Memory B cell (primary cell): ENCODE results near the gene PTGIS.

Experiments used
- ATAC-seq: fragments of 150-1000 bp; cut with Tn5 transposase; 2 replicates; pipeline ENCODE4 v1.10.0; 2021; ENCODE audit warnings: low read depth, mild to moderate bottlenecking, moderate library complexity
- DNase-seq, 2 donors: peaks; one replicate each; pipeline ENCODE4 v3.0.0; 2022; ENCODE audit warnings: low spot score in 2 of 2
- H3K27ac Mint-ChIP-seq: one replicate; pipeline ENCODE4 v1.8.0; 2022; ENCODE audit warnings: mild to moderate bottlenecking, moderate library complexity, mixed read lengths
- H3K27me3 Mint-ChIP-seq: one replicate; pipeline ENCODE4 v1.8.0; 2022; ENCODE audit warnings: mixed read lengths
- H3K36me3 Mint-ChIP-seq: one replicate; pipeline ENCODE4 v1.8.0; 2022; ENCODE audit warnings: mild to moderate bottlenecking, mixed read lengths
- H3K4me1 Mint-ChIP-seq: one replicate; pipeline ENCODE4 v1.8.0; 2022; ENCODE audit warnings: mixed read lengths
- H3K4me3 Mint-ChIP-seq: one replicate; pipeline ENCODE4 v1.8.0; 2022; ENCODE audit warnings: mild to moderate bottlenecking, moderate library complexity, mixed read lengths
- H3K9me3 Mint-ChIP-seq: one replicate; pipeline ENCODE4 v1.8.0; 2022; ENCODE audit warnings: mixed read lengths

PTGIS gene

DNA sequence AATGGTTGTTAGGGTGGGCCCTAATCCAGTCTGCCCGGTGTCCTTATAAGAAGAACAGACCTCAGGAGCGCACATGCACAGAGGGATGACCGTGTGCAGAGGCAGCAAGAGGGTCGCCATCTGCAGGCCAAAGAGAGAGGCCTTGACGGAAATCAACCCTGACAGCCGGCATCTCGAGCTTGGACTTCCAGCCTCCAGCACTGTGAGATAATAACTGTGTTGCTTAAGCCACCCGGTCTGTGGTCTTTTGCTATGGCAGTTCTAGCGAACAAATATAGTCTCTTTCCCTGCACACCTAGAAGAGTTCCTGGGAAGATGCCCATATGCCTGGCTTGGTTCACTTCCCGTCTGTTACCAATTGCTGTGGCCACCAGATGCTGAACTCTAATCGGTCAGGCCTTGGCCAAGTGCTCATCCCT is 35.3 kb upstream of the PTGIS start:
- Mint-ChIP-seq H3K4me3 (no peak overlapping the region), H3K4me1 (no peaks in the 10 kb centered on the region), H3K27ac (no peak overlapping the region), H3K27me3 (peaks cover 11% of the 10 kb centered on the region), H3K36me3 (no peaks in the 10 kb centered on the region), H3K9me3 (no peaks in the 10 kb centered on the region)
- ATAC-seq (no peak), DNase-seq (no peak)

DNA sequence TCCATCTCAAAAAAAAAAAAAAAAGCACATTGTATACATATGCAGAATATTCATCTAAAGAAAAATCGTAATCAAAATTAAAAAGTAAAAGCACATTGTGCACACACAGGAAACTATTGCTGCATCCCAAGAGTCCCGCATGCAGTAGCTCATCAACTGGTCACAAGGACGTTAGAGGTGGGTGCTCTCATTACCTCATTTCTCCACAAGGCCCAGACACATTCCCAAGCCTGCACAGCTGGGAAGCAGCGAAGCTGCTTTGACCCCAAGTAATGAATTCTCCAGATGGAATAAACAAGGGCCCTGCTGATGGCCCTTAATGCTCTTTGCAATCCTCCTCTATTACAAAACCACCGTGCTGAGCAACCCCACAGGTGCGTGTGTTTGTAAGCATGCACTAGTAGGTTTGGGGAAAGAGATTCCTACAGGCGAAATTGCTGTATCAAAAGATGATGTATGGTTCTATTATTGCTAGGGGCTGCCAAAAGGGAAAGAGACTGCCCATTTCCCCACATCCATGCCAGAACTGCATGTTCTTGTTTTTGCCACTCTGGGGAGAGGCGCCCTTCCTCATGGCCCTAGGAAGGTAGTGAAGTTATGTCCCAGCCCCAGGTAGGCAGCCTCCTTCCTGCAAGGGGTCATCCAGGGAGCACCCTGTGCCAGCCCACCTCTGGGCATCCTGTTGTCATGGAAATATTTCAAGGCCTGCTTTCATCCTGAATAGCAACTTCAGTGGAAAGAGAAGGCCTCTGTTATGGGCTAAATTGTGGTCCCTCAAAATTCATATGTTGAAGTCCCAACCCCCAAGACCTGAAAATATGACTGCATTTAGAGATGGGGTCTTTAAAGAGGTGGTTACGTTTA is 34.6 kb upstream of the PTGIS start:
- H3K27me3 Mint-ChIP-seq = peaks cover 7% of the 10 kb centered on the region
- H3K4me3 Mint-ChIP-seq = no peak overlapping the region
- H3K4me1 Mint-ChIP-seq = no peaks in the 10 kb centered on the region
- H3K9me3 Mint-ChIP-seq = no peaks in the 10 kb centered on the region
- no peak overlapping the region for H3K27ac Mint-ChIP-seq
- no peaks in the 10 kb centered on the region for H3K36me3 Mint-ChIP-seq
- DNase-seq (no peak), ATAC-seq (no peak)

DNA sequence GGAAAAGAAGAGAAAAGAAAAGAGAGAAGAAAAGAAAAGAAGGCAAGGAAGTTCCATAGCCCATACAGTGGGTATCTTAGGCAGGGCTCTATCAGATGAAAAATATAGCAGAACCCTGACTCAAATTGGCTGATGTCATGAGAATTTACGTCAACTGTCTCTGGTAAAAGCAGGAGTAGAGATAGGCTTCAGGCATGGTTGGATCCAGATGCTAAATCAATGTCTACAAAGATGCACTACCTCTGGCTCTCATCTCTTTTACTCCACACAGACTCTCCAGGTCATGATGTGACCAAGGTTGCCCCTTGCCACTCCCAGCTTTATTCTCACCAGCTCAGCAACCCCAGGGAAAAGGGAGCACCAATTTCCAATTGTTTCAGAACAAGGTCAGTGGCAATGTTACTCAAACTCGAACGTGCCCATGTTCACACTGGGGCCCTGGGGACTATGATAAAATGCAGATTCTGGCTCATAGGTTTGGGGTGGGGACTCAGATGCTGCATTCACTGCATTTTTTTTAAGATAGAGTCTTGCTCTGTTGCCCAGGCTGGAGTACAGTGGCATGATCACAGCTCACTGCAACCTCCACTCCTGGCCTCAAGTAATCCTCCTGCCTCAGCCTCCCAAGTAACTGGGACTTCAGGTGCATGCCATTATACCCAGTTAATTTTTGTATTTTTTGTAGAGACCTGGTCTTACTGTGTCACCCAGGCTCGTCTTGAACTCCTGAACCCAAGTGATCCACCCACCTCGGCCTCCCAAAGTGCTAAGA is 33.4 kb upstream of the PTGIS start:
- Mint-ChIP-seq H3K27ac (no peak overlapping the region), H3K36me3 (no peaks in the 10 kb centered on the region)

DNA sequence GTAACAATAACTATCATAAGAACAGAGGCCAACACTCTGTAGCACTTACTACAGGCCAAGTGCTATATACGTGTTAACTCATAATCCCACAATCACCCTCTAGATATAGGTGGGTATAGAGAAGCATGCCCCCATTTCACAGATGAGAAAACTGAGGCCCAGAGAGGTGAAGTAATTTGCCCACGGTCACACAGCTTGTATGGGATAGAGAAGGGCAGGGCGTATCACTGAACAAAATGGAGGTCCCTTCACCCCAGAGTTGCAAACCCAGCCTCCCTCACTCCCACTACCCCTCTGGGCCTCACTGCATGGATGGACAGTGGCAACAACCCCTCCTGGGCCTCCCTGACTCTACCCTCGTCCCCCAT is 31.8 kb upstream of the PTGIS start:
- DNase-seq (no peak), ATAC-seq (no peak)
- Mint-ChIP-seq H3K4me3 (no peak overlapping the region), H3K4me1 (peaks cover 3% of the 10 kb centered on the region), H3K36me3 (no peaks in the 10 kb centered on the region), H3K9me3 (no peaks in the 10 kb centered on the region), H3K27ac (no peak overlapping the region), H3K27me3 (peaks cover 17% of the 10 kb centered on the region)

More for the DNA sequence above, 33.4 kb upstream of the PTGIS start:
- Mint-ChIP-seq H3K9me3 (no peaks in the 10 kb centered on the region), H3K4me1 (peaks cover 2% of the 10 kb centered on the region), H3K4me3 (no peak overlapping the region), H3K27me3 (peaks cover 9% of the 10 kb centered on the region)
- ATAC-seq (no peak), DNase-seq (no peak)

DNA sequence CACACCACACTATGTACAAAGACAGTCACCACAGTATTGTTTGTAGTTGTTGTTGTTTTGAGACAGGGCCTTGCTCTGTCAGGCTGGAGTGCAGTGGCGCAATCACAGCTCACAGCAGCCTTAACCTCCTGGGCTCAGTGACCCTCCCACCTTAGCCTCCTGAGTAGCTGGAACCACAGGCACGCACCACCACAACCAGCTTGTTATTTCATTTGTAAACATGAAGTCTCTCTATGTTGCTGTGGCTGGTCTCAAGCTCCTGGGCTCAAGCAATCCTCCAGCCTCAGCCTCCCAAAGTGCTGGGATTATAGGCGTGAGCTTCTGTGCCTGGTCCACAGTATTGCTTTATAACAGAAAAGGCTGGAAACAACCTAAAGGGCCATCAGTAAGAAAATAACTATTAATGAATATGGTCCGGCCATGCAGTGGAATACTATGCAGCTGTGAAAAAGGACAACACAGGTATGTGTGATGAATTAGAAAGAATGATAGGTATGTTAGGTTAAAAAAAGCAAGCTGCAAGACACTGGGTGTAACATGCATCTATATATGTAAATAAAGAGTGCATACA is 30.0 kb upstream of the PTGIS start:
- Mint-ChIP-seq H3K9me3 (no peaks in the 10 kb centered on the region), H3K27ac (no peak overlapping the region), H3K4me3 (no peak overlapping the region), H3K4me1 (peaks cover 3% of the 10 kb centered on the region), H3K27me3 (peaks cover 24% of the 10 kb centered on the region), H3K36me3 (no peaks in the 10 kb centered on the region)
- ATAC-seq (no peak), DNase-seq (no peak)

DNA sequence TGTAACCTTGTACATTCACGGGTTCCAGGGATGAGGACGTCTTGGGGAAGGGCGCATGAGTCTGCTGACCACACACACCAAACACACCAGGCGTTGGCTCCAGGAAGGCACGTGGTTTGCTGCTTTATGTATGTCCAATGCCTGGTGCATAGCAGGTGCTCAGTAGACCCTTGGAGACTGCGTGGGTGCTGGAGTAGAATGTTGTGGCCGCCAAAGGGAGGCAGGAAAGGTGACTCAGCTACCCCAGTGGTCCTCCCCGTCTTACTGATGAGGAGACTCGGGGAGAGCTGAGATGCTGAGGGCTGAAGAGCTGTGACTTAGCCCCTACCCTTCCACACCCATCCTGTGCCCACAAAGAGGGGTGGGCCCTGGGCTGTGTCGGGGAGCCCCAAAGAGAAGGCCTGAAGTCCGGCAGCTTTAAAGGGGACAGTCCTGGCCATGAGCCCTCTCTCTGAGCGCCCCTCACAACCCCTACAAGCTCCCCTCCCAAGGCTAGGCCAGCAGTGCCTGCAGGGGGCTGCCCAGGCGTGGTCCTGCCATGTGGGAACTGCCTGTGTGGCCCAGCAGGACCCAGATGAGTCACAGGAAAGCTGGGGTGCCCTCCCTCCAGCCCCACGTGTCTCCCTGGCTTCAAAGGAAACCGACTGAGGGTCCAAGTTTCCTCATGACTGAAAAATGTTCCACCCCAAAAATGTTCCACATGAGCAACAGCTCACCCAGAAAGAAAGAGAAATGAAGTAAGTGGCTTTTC is 28.0 kb upstream of the PTGIS start:
- Mint-ChIP-seq H3K36me3 (no peaks in the 10 kb centered on the region), H3K27me3 (peaks cover 32% of the 10 kb centered on the region), H3K4me1 (peaks cover 8% of the 10 kb centered on the region), H3K9me3 (peaks cover 6% of the 10 kb centered on the region), H3K4me3 (no peak overlapping the region), H3K27ac (no peak overlapping the region)
- no peak for DNase-seq
- ATAC-seq = no peak

DNA sequence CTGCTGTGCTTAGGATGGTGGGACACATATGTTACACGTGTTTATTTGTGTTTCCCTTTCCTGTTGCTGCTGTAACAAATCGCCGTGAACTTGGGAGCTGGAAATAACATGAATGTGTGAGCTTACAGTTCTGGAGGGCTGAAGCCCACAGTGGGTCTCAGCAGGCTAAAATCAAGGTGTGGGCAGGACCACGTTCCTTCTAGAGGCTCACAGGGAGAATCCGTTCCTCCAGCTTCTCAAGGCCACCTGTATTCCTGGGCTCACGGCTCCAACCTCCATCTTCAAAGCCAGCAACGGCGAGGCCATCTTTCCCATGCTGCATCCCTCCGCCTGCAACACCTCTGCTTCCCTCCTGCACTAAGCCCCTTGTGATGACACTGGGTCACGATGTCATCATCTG is 27.4 kb upstream of the PTGIS start:
- no peak overlapping the region for H3K4me3 Mint-ChIP-seq
- peaks cover 10% of the 10 kb centered on the region for H3K4me1 Mint-ChIP-seq
- H3K36me3 Mint-ChIP-seq = no peaks in the 10 kb centered on the region
- H3K27me3 Mint-ChIP-seq = peaks cover 30% of the 10 kb centered on the region
- H3K27ac Mint-ChIP-seq = no peak overlapping the region
- DNase-seq (no peak), ATAC-seq (no peak)
- peaks cover 9% of the 10 kb centered on the region for H3K9me3 Mint-ChIP-seq

DNA sequence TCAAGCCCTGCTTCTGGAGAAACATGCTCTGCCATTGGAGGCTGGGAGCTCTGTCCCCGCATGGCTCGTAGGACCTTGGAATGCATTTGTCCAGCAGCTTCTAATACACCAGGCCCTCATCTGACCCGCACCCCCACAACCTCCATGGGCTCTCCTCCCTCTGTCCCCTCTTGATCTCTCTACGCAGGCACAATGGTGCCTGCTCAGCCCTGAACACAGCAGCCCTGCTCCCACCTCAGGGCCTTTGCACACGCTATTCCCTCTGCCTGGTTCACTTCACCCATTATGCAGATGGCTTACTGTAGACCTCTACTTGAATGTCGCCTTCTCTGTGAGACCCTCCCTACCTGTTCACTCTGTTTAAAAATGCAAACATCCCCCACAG is 27.0 kb upstream of the PTGIS start:
- Mint-ChIP-seq H3K4me3 (no peak overlapping the region), H3K27ac (no peak overlapping the region), H3K36me3 (no peaks in the 10 kb centered on the region), H3K27me3 (peaks cover 30% of the 10 kb centered on the region), H3K9me3 (peaks cover 13% of the 10 kb centered on the region), H3K4me1 (peaks cover 14% of the 10 kb centered on the region)
- DNase-seq = no peak
- ATAC-seq = no peak

DNA sequence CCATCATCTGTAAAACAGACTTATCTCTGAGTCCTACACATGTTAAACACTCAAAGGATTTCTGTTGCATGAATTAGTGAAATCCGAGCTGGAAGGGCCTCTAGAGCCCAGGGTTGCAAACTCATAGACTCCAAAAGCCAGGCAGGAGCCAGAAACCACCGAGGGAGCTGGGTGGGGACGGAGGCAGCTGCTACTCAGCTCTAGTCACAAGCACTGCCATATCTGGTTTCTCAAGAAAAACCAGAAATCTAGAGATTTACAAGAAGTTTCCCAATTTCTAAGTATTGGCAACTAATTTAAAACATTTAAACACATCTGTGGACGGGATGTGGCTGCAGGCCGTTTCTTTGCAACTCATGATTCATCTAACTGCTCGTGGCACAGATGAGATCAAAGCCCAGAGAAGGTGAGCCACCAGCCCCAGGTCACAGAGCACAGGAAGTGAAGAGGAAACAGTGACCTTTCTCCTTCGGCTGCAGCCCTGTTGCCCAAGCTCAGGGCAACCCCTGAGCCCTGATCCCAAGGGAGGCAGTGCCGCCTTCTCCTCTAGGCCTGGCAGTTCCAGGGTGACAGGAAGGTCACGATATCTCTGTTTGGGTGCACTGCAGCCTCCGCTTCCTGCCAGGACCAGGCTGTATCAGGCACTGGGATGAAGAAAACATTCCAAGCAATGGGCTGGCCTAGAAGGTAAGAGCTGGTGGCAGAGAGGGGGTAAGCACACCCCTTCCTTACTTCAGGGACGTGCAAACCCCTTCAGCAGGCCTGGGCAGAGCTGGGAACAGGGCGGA is 26.4 kb upstream of the PTGIS start:
- Mint-ChIP-seq H3K4me3 (no peak overlapping the region), H3K4me1 (peaks cover 14% of the 10 kb centered on the region), H3K27me3 (peaks cover 29% of the 10 kb centered on the region)

DNA sequence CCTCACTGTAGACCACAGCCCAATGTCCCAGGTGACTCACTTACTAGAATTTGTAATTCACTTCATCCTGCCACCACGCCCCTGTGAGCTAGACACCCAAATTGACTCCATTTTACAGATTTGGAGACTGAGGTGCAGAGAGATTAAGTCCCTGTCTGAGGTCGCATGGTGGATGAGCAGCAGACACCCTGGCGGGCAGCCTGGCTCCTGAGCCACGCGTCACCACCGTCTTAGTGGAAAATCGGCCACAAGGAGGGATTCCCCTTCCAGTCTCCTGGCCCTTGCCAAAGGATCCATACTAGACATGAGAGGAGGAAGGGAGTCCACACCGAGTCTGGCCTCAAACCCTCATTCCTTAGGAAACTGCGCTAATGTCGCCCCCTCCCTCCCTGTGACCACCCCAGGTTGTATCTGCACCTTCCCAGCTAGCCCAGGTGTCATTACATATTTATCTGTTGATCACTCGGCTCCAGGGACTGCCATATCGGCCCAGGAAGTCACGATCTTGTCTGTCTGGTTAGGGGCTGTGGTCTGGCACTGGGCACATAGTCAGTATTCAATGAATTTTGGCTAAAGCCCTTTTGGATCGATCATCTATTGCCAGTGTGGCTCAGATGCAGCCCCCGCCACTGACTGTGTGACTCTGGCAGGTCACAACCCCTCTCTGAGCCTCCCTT is 25.7 kb upstream of the PTGIS start:
- Mint-ChIP-seq H3K4me1 (peaks cover 14% of the 10 kb centered on the region), H3K27ac (no peak overlapping the region), H3K27me3 (peaks cover 29% of the 10 kb centered on the region), H3K9me3 (peaks cover 15% of the 10 kb centered on the region), H3K36me3 (no peaks in the 10 kb centered on the region), H3K4me3 (no peak overlapping the region)
- DNase-seq (no peak), ATAC-seq (no peak)

More for the DNA sequence above, 26.4 kb upstream of the PTGIS start:
- Mint-ChIP-seq H3K36me3 (no peaks in the 10 kb centered on the region), H3K27ac (no peak overlapping the region), H3K9me3 (peaks cover 15% of the 10 kb centered on the region)
- DNase-seq = no peak
- no peak for ATAC-seq

DNA sequence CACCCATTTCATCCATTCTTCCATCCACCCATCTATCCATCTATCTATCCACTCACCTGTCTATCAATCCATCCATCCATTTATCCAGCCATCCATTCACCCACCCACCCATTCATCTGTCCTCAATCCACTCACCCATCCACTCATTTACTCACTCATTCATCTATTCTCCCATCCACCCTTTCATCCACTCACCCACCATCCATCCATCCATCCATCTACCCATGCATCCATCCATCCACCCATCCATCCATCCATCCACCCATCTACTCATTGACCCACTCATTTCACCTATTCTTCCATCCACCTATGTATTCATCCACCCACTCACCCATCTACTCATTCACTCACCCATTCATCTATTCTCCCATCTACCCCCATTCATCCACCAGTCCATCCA is 24.2 kb upstream of the PTGIS start:
- peaks cover 14% of the 10 kb centered on the region for H3K4me1 Mint-ChIP-seq
- DNase-seq = no peak
- ATAC-seq = no peak
- no peak overlapping the region for H3K4me3 Mint-ChIP-seq
- H3K9me3 Mint-ChIP-seq = peaks cover 15% of the 10 kb centered on the region
- no peak overlapping the region for H3K27ac Mint-ChIP-seq
- no peaks in the 10 kb centered on the region for H3K36me3 Mint-ChIP-seq
- H3K27me3 Mint-ChIP-seq = peaks cover 32% of the 10 kb centered on the region

DNA sequence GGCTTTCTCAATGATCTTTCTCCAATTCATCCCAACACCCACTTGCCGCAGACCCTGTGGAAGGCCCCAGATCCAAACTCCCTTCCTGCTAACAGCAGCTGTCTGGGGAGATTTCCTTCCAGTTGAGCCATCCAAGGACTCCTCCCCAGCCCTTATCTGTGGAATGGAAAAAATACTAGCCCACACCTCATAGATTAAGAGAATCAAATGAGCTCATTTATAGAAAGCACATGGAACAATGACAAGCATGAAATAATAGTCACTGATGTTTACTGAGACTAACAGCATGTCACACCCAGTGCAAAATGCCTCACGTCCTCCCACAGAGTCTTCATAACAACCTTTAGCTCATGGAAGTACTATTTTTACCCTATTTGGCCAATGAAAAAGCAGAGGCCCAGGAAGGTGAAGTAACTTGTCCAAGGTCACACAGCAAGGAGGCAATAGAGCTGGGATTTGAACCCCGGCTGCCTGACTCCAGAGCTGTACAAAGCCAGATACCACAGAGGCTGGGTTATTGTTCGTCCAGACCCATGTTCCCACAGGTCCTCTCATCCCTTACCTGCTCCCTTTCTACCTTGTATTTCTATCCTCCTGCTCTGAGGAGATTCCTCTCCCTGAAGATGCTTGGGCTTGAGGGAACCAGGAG is 23.4 kb upstream of the PTGIS start:
- Mint-ChIP-seq H3K27ac (no peak overlapping the region), H3K27me3 (peaks cover 31% of the 10 kb centered on the region), H3K4me1 (peaks cover 12% of the 10 kb centered on the region), H3K9me3 (peaks cover 15% of the 10 kb centered on the region), H3K4me3 (no peak overlapping the region), H3K36me3 (no peaks in the 10 kb centered on the region)
- DNase-seq = no peak
- ATAC-seq = no peak
